Esophagus muscularis mucosa (tissue), 4 donors: ENCODE data around the gene GOLGA7B. TPM values are rescaled to one million over a fixed set of nuclear protein-coding genes. Genes with fewer than 3 reads are reported as not detected.

Source experiments
- DNase-seq: peaks from one replicate; pipeline ENCODE4 v3.0.0-alpha.2; 2017; ENCODE audit errors: extremely low spot score
- H3K27ac ChIP-seq, 4 donors: fragments of 200-600 bp; sonication (generic); replicated peaks in 1 of 4; 1 replicate in 3 of 4; 2 replicates in 1 of 4; pipeline ENCODE4 v1.5.1; 2016 to 2019; ENCODE audit warnings: mild to moderate bottlenecking in 1 of 4
- H3K27me3 ChIP-seq, 4 donors: fragments of 200-600 bp; sonication (generic); one replicate each; pipeline versions ENCODE4 v1.5.1 to v1.6.0; 2016 to 2019
- H3K36me3 ChIP-seq, 4 donors: fragments of 200-600 bp; sonication (generic); one replicate each; pipeline ENCODE4 v1.5.1; 2016 to 2019
- H3K4me1 ChIP-seq, 4 donors: fragments of 200-600 bp; sonication (generic); one replicate each; pipeline ENCODE4 v1.5.1; 2016 to 2019
- H3K4me3 ChIP-seq, 4 donors: fragments of 200-600 bp; sonication (generic); 1 replicate in 2 of 4; 2 replicates in 2 of 4; pipeline ENCODE4 v1.5.1; 2016 to 2019; ENCODE audit warnings: mild to moderate bottlenecking in 4 of 4, moderate library complexity in 1 of 4
- H3K9me3 ChIP-seq, 4 donors: fragments of 200-600 bp; sonication (generic); 1 replicate in 3 of 4; 2 replicates in 1 of 4; pipeline ENCODE4 v1.5.1; 2016 to 2019
- EP300 ChIP-seq: sonication (generic); formaldehyde crosslinking; IDR thresholded peaks from one replicate; pipeline ENCODE4 v1.6.1; 2017; ENCODE audit warnings: antibody characterized with exemption
- POLR2A ChIP-seq: fragments of 450-650 bp; IDR thresholded peaks from one replicate; pipeline ENCODE4 v1.6.1; 2017; ENCODE audit warnings: antibody characterized with exemption, moderate library complexity, mild to moderate bottlenecking, low read depth
- POLR2AphosphoS5 ChIP-seq, 2 donors: sonication (generic); formaldehyde crosslinking; IDR thresholded peaks; one replicate each; pipeline ENCODE4 v1.6.1; 2017; ENCODE audit warnings: antibody characterized with exemption in 2 of 2
- WGBS: methylation state at CpG from one replicate; pipeline ENCODE4 v1.1.5; 2018; 5-methylcytosine and 5-hydroxymethylcytosine counted together
- intact Hi-C: fragments of 100-400 bp; cut with DNase I; formaldehyde crosslinking; loops from one replicate; pipeline ENCODE4 v1.15.1; 2023
- total RNA-seq, 4 donors: library from RNA; depleted of rRNA; stranded (reverse); fragments of >200 nt; gene quantifications; one replicate each; pipeline versions ENCODE4 v1.1.0 to v1.2.1, GENCODE V29; 2016
- TF ChIP-seq, protein P1 (sequence below), 3 experiments: fragments of 200-600 bp in 2 of 3; fragments of 450-650 bp in 1 of 3; sonication (generic) in 2 of 3; IDR thresholded peaks; one replicate each; pipeline ENCODE4 v1.5.1; 2017 to 2019; ENCODE audit warnings: antibody characterized with exemption in 3 of 3, mild to moderate bottlenecking in 2 of 3, moderate library complexity in 1 of 3

The GOLGA7B gene
- total RNA-seq, 4 donors from 2014 or later, result under 0.01 to 0.33 (median 0.18) TPM

DNA sequence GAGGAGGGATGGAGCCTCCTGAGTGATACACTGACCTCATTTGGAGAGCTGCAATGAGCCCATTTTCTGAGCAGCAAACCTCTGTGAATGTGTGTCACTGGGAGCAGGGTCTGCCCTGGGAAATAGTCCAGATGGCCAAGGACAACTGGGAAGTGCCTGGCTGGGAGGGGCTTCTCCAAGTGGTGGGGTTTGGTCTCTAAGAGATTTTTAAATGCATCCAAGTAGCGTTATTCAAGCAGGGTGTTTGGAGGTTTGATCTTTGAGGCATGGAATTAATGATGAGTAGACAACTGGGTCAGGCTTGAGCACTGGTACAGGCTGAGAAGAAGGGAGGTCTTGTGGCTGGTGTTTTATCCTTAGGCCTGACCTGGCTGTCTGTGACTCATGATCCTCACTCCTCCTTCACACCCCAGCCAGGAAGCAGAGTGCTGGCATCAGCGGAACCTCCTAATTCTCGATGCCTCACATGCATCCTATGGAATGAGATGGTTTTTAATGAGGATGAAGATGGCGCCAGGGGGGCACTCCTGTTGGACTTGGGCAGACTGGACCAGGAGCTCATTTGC lies 3.3 kb downstream of the GOLGA7B start:
- TF ChIP-seq EP300, result no peak
- DNase-seq, result no peak
- peaks cover 0 to 3% (median 0%) of the 10 kb centered on the region in 4 donors for H3K9me3 ChIP-seq
- peaks cover 5 to 23% (median 15%) of the 10 kb centered on the region in 4 donors for H3K4me1 ChIP-seq
- intact Hi-C loops, result no loop called here
- H3K36me3 ChIP-seq, result no peaks in the 10 kb centered on the region
- no peak overlapping the region for H3K27ac ChIP-seq
- WGBS, result 90% methylated on average over 3 of the region's 4 CpGs
- H3K4me3 ChIP-seq, result no peak overlapping the region
- peaks cover 0 to 66% (median 32%) of the 10 kb centered on the region in 4 donors for H3K27me3 ChIP-seq

DNA sequence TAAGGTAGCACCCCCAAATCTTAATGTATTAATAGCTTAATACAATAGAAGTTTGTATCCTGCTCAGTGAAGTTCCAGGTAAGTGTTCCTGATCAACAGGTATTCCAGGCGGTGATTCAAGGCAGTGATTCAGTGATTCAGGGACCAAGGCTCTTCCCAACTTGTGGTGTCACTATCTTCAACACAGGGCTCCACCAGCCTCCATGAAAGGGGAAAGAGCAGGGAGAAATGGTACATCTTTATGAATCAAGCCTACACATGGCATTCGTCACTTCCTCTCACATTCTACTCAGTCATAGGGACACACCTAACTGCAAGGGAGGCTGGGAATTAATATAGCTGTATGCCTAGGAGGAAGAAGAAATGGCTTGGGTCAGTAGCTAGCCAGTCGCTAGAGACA lies 5.1 kb downstream of the GOLGA7B start:
- TF ChIP-seq EP300 (no peak), POLR2A (no peak), POLR2AphosphoS5 (IDR thresholded peaks at IDR 0.05) (no peak)
- TF ChIP-seq, protein P1, sequence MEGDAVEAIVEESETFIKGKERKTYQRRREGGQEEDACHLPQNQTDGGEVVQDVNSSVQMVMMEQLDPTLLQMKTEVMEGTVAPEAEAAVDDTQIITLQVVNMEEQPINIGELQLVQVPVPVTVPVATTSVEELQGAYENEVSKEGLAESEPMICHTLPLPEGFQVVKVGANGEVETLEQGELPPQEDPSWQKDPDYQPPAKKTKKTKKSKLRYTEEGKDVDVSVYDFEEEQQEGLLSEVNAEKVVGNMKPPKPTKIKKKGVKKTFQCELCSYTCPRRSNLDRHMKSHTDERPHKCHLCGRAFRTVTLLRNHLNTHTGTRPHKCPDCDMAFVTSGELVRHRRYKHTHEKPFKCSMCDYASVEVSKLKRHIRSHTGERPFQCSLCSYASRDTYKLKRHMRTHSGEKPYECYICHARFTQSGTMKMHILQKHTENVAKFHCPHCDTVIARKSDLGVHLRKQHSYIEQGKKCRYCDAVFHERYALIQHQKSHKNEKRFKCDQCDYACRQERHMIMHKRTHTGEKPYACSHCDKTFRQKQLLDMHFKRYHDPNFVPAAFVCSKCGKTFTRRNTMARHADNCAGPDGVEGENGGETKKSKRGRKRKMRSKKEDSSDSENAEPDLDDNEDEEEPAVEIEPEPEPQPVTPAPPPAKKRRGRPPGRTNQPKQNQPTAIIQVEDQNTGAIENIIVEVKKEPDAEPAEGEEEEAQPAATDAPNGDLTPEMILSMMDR (IDR thresholded peaks at IDR 0.05), result no peak
- peaks cover 5 to 15% (median 9%) of the 10 kb centered on the region in 4 donors for H3K4me1 ChIP-seq
- H3K27ac ChIP-seq, result no peak overlapping the region
- intact Hi-C loops, result no loop called here
- no peaks in the 10 kb centered on the region for H3K36me3 ChIP-seq
- DNase-seq, result no peak
- 78% methylated on average over 3 of the region's 3 CpGs for WGBS
- peaks cover 0 to 68% (median 32%) of the 10 kb centered on the region in 4 donors for H3K27me3 ChIP-seq
- H3K4me3 ChIP-seq, result no peak overlapping the region
- H3K9me3 ChIP-seq, result peaks cover 0 to 3% (median 0%) of the 10 kb centered on the region in 4 donors

DNA sequence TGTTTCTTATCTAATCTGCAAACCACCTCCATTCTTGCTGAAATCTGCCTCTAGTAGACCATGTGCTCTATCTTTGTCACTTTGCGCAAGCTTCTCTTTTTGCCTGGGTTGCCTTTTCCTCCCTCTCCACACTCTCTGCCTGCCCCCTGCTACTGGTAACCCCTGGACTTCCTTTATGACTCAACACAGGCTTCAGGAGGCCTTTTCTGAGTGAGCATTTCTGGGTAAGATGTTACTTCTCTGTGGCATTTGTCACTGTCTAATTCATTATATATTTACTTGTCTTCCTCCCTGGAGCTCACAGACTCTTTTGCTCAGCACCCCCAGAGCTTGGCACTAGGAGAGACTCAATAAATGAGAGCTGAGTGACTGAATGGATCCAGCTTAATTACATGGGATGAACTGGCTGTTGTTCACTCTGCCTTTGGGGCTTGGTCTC lies 8.4 kb downstream of the GOLGA7B start:
- intact Hi-C loops, result no loop called here
- Histone ChIP-seq H3K27me3 (peaks cover 0 to 56% (median 9%) of the 10 kb centered on the region in 4 donors), H3K27ac (no peak overlapping the region), H3K9me3 (peaks cover 0 to 3% (median 0%) of the 10 kb centered on the region in 4 donors), H3K36me3 (no peaks in the 10 kb centered on the region), H3K4me3 (no peak overlapping the region), H3K4me1 (no peaks in the 10 kb centered on the region)
- 68% methylated on average over 1 of the region's 1 CpG for WGBS
- TF ChIP-seq POLR2A (no peak), EP300 (no peak), POLR2AphosphoS5 (IDR thresholded peaks at IDR 0.05) (no peak)
- TF ChIP-seq, protein P1 (IDR thresholded peaks at IDR 0.05), result no peak
- no peak for DNase-seq

DNA sequence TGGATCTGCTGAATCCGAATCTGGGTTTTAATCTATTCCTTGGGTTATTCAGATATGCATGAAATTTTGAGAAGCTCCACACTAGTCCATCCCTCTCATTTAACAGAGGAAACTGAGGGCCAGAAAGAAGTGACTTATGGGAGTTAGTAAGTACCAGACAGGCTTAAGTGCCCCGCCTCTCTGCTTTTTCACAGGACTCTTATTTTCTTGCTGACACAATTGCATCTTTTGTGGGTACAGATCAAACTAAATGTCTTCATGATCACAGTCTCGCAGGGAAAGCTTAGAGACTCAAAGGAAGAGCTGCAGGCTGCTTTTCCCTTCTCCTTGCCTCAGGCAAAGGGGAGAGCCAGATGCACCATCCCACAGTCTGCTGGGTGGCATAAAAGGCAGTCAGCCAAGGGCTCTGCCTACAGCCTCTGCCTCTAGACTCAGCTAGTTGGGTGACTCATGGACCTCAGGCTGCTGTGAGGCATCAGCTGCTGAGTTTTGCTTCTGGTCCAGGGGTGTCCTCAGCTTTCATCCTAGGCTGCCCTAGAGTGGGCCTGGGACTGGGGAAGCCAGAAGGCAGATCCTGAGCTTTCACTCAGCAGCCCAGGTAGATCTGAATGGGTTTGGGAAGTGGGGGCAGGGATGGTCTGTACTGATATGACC lies 11.6 kb downstream of the GOLGA7B start:
- H3K4me1 ChIP-seq, result no peaks in the 10 kb centered on the region
- H3K4me3 ChIP-seq, result no peak overlapping the region
- TF ChIP-seq POLR2A (no peak), EP300 (no peak), POLR2AphosphoS5 (IDR thresholded peaks at IDR 0.05) (no peak)
- TF ChIP-seq, protein P1 (IDR thresholded peaks at IDR 0.05), result no peak
- no peak overlapping the region for H3K27ac ChIP-seq
- peaks cover 0 to 64% (median 2%) of the 10 kb centered on the region in 4 donors for H3K27me3 ChIP-seq
- DNase-seq, result no peak
- intact Hi-C loops, result no loop called here
- H3K9me3 ChIP-seq, result peaks cover 0 to 3% (median 0%) of the 10 kb centered on the region in 4 donors
- 79% methylated on average over 3 of the region's 3 CpGs for WGBS
- H3K36me3 ChIP-seq, result no peaks in the 10 kb centered on the region

DNA sequence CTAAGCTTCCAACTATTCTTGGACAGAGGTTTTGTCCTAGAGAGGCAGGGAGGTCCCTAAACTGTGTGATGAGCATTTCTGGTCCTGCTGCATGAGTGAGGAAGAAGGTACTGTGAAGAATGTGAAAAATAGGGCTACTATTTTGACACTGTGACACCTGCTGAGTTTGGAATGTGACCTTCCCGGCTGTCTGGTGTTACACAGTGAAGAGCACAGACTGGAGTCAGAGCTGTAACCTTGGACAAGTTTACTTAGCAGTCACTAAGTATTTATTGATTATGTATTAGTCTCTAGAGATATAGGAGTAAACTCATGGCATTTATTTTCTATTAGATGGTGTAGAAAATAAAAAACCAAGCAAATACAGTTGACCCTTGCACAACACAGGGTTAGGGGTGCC lies 12.3 kb downstream of the GOLGA7B start:
- intact Hi-C loops, result no loop called here
- TF ChIP-seq POLR2A (no peak), POLR2AphosphoS5 (IDR thresholded peaks at IDR 0.05) (no peak), EP300 (no peak)
- TF ChIP-seq, protein P1 (IDR thresholded peaks at IDR 0.05), result no peak
- Histone ChIP-seq H3K36me3 (no peaks in the 10 kb centered on the region), H3K4me3 (no peak overlapping the region), H3K27ac (no peak overlapping the region), H3K9me3 (no peaks in the 10 kb centered on the region), H3K4me1 (no peaks in the 10 kb centered on the region), H3K27me3 (peaks cover 0 to 64% (median 2%) of the 10 kb centered on the region in 4 donors)
- DNase-seq, result no peak
- 25% methylated on average over 1 of the region's 1 CpG for WGBS
